ENCODE measurements around the gene SYCN.
"Not testable (repeated sequence)": the region's sequence is repeated elsewhere in the genome, so short reads cannot be mapped to it uniquely, and the experiment has no call there.

SYCN gene, protein sequence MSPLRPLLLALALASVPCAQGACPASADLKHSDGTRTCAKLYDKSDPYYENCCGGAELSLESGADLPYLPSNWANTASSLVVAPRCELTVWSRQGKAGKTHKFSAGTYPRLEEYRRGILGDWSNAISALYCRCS

DNA sequence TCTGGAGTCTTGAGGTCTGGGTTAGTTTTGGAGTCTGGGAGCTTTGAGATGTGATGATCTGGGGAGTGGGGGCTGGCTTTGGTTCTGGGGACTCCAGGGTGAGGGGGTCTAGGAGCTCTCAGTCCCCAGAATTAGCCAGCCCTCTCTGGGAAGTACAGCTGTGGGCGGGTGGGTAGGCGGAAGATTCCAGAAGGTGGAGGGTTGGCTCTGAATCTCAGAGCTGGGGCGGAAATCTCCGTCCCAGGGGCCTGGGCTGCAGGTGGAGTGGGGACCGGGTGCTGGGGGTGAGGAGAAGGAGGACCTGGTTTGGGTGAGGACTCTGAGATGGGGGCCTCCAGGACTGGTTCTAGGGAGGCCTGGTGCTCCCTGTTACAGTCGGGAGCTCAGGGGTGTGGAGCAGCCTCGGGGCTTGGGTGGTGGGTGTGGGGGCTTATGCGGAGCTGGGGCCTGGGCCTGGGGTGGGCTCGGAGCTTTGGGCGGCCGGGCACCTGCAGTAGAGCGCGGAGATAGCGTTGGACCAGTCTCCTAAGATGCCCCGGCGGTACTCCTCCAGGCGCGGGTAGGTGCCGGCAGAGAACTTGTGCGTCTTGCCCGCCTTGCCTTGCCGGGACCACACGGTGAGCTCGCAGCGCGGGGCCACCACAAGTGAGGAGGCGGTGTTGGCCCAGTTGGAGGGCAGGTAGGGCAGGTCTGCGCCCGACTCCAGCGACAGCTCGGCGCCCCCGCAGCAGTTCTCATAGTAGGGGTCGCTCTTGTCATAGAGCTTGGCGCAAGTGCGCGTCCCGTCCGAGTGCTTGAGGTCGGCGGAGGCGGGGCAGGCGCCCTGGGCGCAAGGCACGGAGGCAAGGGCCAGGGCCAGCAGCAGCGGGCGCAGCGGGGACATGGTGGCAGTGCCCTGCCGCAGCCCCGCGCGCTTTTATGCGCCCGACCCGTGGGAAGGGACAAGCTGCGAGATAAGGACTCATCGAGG lies at the start of gene SYCN:
Gene SYCN, minus strand, starts transcription at position 892 of the 970 bp plus-strand sequence. Its CDS starts 9 bp downstream, at position 883.
- DNase-seq: no peak

DNA sequence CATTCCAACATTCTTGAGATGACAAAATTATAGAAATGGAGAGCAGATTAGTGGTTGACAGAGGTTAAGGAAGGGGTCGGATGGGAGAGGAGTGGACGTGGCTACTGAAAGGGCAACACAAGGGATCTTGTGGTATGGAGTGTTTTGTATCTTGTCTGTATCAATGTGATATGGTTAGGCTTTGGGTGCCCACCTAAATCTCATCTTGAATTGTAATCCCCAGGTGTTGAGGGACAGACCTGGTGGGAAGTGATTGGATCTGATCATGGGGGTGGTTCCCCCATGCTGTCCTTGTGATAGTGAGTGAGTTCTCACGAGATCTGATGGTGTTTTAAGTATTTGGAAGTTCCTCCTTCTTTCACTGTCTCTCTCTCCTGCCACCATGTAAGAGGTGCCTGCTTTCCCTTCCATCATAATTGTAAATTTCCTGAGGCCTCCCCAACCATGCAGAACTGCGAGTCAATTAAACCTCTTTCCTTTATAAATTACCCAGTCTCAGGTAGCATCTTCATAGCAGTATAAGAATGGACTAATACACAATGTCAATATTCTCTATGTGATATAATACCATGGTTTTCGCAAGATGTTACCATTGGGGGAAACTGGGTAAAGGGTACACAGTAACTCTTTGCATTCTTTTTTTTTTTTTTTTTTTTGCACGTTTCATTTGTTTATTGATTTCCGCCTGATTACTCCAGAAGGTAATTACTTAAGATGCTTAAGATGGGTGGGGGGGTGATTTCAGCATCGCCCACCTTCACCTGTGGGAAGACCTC lies 49.5 kb upstream of the SYCN start:
- DNase-seq: no peak

DNA sequence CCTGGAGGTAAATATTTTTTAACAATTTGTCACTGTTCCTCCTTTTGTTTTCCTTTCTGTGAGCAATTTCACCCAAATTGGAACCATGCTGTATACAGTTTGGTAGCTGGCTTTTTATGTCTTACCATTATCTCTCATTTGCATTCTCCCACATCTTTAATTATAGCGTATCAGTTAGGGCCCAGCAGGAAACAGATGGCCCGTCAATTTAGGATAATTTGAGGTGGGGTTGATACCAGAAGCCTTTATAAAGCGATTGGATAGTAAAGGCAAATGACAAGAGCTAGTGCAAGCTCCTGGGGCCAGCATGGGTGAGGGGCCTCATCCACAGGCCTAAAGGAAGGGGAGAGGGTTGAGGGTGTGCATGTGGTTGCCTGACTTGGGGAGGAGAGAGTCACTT lies 48.4 kb upstream of the SYCN start:
- no peak for DNase-seq

DNA sequence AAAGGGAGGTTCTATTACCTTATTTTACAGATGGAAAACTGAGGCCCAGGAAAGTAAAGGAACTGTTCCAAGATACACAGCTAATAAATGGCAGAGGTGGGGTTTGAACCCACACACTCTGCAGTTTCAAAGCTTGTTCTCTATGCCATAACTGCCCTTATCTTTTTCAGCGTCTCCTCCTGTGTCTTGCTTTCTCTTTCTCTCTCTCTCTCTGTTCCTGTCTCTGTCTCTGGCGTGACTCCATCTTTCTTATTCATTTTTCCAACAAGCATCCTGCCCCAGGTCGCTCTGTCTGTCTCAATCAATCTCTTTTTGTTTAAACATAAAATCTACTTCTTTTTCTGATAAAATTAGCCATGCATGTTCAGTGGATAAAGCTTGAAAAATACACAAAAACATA lies 47.8 kb upstream of the SYCN start:
- DNase-seq: no peak

DNA sequence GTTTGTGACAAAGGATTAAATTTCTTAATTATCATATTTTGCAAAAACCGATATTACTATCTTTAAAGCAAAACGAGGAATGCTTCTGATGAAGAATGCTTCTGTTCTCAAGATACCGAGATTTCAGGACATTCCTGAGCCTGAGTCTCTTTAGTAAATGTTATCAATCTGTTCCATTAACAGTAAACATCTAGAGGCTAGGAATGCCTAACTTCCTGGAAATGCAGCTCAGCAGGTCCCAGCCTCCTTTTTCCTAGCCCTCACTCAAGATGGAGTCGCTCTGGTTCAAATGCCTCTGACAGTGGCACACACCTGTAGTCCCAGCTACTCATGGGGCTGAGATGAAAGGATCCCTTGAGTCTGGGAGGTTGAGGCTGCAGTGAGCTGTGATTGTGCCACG lies 47.0 kb upstream of the SYCN start:
- no peak for DNase-seq

DNA sequence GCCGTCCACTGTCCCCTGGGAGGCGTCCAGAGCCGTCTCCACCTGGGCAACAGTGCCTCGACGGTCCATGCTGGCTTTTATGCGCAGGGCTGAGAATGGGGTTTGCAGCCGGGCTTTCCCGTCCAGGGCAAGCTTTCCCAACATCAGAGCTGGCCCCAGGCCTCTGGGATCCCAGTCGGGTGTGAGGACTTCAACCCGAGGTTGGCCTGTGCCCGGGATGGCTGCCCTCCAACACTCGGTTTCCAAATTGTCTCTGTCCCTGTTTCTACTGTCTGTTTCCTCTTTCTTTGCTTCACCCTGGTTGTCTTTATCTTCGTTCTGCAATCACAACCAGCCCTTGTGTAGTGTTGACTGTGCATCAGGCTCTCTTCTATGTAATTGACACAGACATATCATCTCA lies 44.7 kb upstream of the SYCN start, which contains the start of gene IFNL4:
Gene IFNL4, minus strand, starts transcription at position 51 of the 400 bp plus-strand sequence.
- no peak for DNase-seq

DNA sequence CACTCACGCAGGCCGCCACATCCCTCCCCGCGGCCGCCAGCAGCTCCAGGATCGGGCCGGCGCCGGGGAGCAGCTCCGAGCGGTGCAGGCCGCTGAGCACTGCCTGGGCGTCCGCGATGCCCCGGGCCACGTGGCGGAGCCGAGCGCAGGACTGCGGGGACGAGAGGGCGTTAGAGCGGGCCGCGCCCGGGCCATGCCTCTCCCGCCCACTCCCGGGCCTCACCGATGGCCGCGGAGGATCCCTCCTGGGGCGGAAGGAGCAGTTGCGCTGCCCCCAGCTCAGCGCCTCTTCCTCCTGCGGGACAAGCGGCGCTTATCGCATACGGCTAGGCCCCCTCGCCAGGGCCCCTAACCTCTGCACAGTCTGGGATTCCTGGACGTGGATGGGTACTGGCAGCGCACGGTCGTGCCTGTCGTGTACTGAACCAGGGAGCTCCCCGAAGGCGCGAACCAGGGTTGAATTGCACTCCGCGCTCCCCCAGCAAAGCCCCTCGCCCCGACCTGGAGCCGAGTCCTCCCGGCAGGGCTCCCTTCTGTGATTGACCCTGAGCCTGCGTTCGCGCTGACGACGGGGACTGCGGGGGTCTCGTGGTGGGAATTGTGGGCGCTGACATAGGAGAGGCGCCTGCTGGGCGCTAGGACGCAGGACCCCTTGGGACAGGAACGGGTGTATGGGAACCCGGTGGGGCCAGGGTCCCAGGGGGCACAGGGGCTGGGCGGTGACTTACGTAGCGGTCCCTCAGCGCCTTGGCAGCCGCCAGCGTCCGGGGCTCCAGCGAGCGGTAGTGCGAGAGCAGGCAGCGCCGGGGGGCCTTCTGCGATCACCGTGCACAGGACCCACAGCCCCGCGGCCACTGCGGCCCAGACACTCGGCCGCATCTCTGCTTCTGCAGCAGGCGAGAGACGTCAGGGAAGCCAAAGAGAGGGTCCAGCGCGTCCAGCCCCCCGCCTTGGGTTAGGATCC lies 43.9 kb upstream of the SYCN start:
- no peak for DNase-seq

DNA sequence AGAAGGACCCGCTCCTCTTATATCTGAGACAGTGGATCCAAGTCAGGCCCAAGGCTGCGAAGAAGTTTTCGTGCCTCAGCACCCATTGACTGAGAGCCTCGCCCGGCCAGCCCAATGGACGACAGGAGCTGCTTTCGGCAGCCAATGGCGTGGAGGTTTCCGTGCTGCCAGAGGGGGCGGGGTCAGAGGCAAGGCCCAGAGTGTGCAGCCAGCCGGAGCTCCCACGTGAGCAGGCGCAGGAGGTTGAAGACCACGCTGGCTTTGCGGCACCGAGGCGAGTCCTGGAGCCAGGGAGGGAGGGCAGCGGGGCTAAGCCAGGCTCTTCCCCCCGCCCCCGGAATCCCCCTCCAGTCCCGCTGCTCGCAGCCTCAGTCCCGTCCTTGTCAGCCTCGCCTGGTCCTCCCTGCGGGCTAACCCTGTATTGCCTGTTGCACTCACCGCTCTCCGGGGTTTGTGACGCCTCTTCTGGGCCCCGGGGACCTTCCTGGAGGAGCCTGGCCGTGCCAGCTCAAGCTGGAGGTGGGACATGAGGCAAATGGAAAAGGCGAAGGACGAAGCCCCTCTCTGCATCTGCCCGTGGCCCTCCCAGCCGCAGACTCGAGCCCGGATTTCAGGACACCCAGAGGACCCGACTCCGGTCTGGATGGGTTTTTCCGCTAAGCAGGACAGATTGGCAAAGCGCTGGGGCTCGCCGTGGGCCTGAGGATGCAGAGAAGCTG lies 43.0 kb upstream of the SYCN start:
- no peak for DNase-seq

DNA sequence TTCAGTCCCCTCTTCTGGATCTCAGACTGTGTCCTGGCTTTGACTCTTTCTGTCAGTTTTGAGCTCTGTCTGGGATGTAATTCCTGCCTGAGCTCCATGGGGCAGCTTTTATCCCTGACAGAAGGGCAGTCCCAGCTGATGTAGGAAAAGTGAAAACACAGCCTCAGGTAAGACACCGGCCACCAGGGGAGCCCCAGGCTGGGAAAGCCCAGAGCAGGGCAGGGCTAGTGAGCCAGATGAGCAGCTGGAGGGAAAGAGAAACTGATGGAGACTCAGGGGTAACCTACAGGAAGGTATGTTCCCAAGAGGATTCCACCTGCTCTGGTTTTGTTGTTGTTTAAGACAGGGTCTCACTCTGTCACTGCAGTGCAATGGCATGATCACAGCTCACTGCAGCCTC lies 41.1 kb upstream of the SYCN start:
- not testable (repeated sequence) for DNase-seq

DNA sequence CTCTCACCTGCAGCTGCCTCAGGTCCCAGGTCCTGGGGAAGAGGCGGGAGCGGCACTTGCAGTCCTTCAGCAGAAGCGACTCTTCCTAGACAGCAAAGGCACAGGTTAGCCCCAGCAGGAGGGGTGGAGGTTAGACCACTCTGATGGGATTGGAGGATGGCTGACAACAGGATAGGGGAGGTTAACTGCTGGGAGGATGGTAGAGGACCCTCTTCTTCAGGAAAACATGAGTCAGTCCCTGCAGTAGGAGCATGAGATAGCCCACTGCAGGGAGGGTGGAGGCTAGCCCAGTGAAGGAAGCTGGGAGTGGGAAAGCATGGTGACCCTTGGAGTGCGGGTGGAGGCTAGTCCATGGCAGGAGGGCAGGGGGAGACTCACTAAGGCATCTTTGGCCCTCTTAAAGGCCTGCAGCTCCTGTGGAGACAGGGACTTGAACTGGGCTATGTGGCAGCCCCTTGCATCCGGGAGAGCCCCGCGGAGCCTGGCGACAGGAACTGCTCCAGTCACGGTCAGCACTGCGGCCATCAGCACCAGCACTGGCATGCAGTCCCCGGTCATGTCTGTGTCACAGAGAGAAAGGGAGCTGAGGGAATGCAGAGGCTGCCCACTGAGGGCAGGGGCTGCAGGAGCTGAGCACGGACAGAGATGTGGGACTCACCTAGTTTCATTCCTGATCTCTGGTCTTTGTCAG lies 40.5 kb upstream of the SYCN start, which contains the start of gene IFNL3:
Gene IFNL3, minus strand, starts transcription at position 597 of the 691 bp plus-strand sequence. Its CDS starts 39 bp downstream, at position 558.
- DNase-seq: not testable (repeated sequence)

DNA sequence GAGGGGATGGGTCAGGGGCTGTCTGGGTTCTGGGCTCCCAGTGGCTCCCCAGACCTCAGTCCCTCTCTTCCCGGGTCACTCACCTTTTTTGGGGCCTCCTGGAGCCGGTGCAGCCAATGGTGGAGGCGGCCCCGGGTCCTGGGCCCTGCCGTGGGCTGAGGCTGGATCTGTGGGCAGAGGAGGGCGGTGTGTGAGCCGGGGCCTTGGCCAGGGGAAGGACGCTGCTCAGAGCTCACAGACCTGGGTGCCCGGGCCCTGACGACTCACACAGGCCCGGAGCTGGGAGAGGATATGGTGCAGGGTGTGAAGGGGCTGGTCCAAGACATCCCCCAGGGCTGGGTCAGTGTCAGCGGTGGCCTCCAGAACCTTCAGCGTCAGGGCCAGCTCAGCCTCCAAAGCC lies 39.7 kb upstream of the SYCN start:
- not testable (repeated sequence) for DNase-seq

DNA sequence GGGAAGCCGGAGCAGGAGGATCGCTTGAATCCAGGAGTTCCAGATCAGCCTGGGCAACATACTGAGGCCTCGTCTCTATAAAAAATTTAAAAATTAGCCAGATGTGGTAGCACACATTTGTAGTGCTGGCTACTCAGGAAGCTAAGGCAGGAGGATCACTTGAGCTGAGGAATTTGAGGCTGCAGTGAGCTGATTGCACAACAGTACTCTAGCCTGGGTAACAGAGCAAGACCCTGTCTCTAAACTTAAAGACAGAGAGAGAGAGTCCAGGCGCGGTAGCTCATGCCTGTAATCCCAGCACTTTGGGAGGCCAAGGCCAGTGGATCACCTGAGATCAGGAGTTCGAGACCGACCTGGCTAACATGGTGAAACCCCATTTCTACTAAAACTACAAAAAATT lies 36.4 kb upstream of the SYCN start:
- no peak for DNase-seq

DNA sequence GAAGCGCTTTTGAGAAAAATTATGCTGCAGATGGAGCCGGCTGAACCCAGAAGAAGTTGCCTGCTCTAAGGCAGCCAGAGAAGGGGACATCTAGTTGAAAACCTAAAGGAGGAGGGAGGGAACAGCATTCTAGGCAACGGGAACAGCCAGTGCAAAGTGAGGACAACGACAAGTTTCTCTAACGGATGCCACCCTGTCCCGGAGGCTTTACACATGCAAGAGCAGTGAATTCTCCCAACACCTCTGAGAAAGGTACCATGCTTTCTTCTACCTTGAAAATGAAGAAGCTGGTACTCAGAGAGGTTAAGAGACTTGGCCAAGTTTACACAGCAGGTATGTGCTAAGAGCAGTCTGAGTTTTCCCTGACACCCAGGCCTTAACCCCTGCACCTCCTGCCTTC lies 34.9 kb upstream of the SYCN start:
- DNase-seq: no peak

DNA sequence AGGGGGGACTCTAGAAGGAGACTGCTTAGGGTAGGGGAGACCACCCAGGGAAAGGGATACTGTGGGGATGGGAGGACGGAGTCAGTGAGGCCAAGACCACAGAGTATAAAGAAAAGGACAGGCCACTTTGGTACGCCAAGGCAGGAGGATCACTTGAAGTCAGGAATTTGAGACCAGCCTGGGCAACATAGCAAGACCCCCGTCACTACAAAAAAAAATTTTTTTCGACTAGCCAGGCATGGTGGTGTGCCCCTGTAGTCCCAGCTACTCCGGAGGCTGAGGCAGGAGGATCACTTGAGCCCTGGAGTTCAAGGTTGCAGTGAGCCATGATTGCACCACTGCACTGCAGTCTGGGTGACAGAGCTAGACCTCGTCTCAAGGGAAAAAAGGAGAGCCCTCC lies 34.1 kb upstream of the SYCN start:
- DNase-seq: no peak

DNA sequence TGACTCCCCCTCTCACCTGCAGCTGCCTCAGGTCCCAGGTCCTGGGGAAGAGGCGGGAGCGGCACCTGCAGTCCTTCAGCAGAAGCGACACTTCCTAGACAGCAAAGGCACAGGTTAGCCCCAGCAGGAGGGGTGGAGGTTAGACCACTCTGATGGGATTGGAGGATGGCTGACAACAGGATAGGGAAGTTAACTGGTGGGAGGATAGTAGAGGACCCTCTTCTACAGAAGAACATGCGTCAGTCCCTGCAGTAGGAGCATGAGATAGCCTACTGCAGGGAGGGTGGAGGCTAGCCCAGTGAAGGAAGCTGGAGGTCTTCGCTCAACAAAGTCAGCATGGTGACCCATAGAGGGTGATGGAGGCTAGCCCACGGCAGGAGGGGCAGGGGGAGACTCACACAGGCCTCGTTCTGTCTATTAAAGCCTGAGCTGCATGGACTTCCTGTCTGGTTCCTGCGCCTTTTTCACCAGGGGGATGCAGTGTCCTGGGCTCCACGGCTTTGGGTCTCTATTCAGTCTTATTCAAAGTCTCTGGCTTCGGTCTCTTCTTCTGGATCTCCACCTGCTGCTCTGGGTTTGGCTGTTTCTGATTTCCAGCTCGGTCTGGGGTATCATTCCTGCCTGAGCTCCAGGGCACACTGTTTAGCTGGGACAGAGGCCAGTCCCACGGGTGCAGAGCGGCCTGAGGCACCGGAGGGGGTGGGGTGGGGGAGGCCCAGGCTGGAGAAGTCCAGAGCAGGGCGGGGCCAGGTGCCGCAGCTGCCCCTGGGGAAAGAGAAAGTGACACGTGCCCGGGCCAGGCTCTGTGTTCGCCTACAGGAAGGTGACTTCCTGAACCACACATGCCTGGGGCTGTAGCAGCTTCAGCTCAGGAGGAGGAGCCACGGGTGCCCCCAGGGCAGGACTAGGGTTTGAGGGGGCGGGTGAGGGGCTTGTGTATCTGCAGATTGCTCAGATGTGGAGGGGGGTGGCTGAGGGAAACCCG lies 33.4 kb upstream of the SYCN start:
- DNase-seq: no peak

DNA sequence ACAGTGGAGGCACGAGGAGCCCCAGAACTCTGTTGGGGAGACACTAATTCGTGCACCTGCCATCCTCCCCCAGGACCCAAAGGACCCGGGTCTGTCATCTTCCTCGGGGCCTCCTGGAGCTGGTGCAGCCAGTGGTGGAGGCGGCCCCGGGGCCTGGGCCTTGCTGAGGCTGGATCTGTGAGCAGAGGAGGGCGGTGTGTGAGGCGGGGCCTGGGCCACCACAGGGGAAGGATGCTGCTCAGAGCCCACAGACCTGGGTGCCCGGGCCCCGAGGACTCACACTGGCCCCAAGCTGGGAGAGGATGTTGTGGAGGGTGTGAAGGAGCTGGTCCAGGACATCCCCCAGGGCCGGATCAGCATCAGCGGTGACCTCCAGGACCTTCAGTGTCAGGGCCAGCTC lies 32.5 kb upstream of the SYCN start:
- no peak for DNase-seq

DNA sequence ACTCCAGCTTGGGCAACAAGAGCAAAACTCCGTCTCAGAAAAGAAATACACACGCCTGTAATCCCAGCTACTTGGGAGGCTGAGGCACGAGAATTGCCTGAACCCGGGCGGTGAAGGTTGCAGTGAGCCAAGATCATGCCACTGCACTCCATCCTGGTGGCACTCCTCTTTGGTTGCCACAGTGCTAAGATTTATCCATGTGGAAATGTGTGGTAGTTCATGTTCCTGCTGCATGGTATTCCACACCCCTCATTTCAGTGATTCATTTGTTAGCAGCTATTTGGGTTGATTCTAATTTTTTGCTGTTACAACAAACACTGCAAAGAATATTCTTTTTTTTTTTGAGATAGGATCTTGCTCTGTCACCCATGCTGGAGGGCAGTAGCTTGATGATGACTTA lies 28.6 kb upstream of the SYCN start:
- DNase-seq: no peak

DNA sequence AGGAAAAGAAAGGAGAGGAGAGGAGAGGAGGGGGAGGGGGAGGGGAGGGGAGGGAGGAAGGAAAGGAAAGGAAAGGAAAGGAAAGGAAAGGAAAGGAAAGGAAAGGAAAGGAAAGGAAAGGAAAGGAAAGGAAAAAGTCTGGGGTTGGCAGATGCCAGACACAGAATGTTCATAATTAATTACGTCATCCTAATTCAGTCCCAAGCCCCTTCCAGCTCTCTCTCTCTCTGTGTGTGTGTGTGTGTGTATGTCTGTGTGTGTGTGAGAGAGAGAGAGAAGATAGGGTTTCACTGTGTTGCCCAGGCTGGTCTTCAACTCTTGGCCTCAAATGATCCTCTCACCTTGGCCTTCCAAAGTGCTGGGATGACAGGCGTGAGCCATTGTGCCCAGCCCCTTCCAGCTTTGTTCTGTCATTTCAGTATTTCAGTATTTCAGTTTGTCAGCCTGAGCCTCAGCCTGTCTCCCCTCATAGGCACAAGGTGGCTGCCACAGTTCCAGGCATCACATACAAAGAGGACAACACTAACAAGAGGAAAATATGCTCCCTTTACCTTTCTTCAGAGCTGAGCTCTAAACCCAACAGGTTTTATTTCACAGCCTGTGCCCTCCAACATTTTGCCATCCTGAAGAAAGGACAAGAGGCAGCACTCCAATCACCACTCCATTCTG lies 26.2 kb upstream of the SYCN start:
- DNase-seq: no peak

DNA sequence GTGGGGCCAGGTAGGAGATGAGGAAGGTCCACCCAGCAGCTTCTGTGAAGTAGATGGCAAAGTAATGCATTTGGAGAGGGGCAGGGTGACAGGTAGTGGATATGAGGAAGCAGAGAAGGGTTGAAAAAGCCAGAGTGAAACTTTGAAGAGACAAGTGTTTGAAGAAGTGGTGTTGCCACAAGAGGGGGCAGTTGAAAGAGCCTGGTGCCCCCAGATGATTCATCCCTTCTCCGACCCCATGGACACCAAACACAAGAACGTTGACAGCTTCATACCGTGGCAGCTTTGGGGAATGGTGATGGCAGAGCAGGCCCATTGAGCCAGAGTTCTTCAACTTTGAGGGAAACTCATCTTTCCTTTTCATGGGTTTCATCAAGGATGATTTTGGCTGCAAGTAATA lies 20.8 kb upstream of the SYCN start:
- no peak for DNase-seq
